ENCODE data around the gene PDIA5. TPM values are rescaled to one million over a fixed set of nuclear protein-coding genes. Genes with fewer than 3 reads are reported as not detected.

PDIA5 gene
- total RNA-seq, 1 experiment from 2014 or later: 24.3 TPM

- Histone ChIP-seq H3K4ac (ENCODE audit: low read depth, low read length) (no peak overlapping the region; the same call in 1 of the 2 replicates), H3K79me2 (ENCODE audit: insufficient read depth, low read length) (no peaks in the 10 kb centered on the region), H3K9me3 (ENCODE audit: control insufficient read depth, low read depth, low read length) (no peaks in the 10 kb centered on the region), H3K14ac (ENCODE audit: insufficient read depth, low read length) (no peak overlapping the region), H3K4me1 (ENCODE audit: insufficient read depth, low read length) (peaks cover 5% of the 10 kb centered on the region; the same call in 1 of the 2 replicates), H3K27ac (ENCODE audit: insufficient read length, low read depth, low read length) (no peak overlapping the region), H3T11ph (ENCODE audit: low read length) (peak overlapping the region; percentile 82), H3K4me2 (ENCODE audit: insufficient read depth, insufficient read length, low read length) (peak overlapping the region; percentile 99), H3K27me3 (ENCODE audit: insufficient read depth, low read length) (no peaks in the 10 kb centered on the region), H3K23ac (ENCODE audit: insufficient read length, low read depth, low read length) (no peak overlapping the region), H2BK120ac (ENCODE audit: low read depth, low read length, poor library complexity, severe bottlenecking) (no peak overlapping the region), H4K20me1 (ENCODE audit: control insufficient read depth, insufficient read depth, insufficient read length) (no peaks in the 10 kb centered on the region), H4K91ac (ENCODE audit: insufficient read length, low read depth, low read length) (no peak overlapping the region), H4K5ac (ENCODE audit: insufficient read length, low read depth, low read length) (no peak overlapping the region), H3K79me1 (ENCODE audit: insufficient read depth, low read depth, low read length, poor library complexity, severe bottlenecking) (peaks cover 8% of the 10 kb centered on the region), H3K18ac (ENCODE audit: insufficient read length, low read depth, low read length) (no peak overlapping the region), H4K8ac (replicated peaks; ENCODE audit: insufficient read length, low read depth, low read length) (no peak overlapping the region), H3K9ac (ENCODE audit: extremely low read depth, insufficient read length, low read length) (peak overlapping the region; percentile 81), H3K23me2 (ENCODE audit: insufficient read length, low read depth, low read length, poor library complexity, severe bottlenecking) (peaks cover 7% of the 10 kb centered on the region), H2AFZ (ENCODE audit: low read length) (peak overlapping the region; percentile 89), H2BK12ac (ENCODE audit: insufficient read length, low read depth, low read length) (no peak overlapping the region), H2BK15ac (ENCODE audit: low read depth, low read length) (no peak overlapping the region), H2BK5ac (ENCODE audit: insufficient read length, low read length) (no peak overlapping the region), H2BK20ac (ENCODE audit: low read depth, low read length, poor library complexity, severe bottlenecking) (no peak overlapping the region), H3K56ac (ENCODE audit: insufficient read length, low read depth, low read length) (no peak overlapping the region), H2AK5ac (ENCODE audit: insufficient read length, low read length) (no peak overlapping the region)
- H3K27me3 Mint-ChIP-seq (ENCODE audit: low read depth): no peaks in the 10 kb centered on the region
- DNase-seq: peak; percentile 38
- peak overlapping the region; percentile 32 to 94 (median 76); a peak in 4 of 7 replicates for H3K27ac Mint-ChIP-seq
- TF ChIP-seq, protein P1, sequence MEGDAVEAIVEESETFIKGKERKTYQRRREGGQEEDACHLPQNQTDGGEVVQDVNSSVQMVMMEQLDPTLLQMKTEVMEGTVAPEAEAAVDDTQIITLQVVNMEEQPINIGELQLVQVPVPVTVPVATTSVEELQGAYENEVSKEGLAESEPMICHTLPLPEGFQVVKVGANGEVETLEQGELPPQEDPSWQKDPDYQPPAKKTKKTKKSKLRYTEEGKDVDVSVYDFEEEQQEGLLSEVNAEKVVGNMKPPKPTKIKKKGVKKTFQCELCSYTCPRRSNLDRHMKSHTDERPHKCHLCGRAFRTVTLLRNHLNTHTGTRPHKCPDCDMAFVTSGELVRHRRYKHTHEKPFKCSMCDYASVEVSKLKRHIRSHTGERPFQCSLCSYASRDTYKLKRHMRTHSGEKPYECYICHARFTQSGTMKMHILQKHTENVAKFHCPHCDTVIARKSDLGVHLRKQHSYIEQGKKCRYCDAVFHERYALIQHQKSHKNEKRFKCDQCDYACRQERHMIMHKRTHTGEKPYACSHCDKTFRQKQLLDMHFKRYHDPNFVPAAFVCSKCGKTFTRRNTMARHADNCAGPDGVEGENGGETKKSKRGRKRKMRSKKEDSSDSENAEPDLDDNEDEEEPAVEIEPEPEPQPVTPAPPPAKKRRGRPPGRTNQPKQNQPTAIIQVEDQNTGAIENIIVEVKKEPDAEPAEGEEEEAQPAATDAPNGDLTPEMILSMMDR (conservative IDR thresholded peaks at IDR 0.05): peak; percentile 19; the same call in 1 of the 3 replicates
- H3K36me3 Mint-ChIP-seq (ENCODE audit: insufficient read depth in 1 of 3, low read depth in 3 of 3): peaks cover 0 to 6% (median 5%) of the 10 kb centered on the region in 3 experiments; a peak in 3 of 7 replicates
- peaks cover 10 to 21% of the 10 kb centered on the region in 2 experiments for H3K4me1 Mint-ChIP-seq
- H3K9me3 Mint-ChIP-seq: peaks cover 4 to 5% of the 10 kb centered on the region in 2 experiments; a peak in 4 of 5 replicates
- WGBS (ENCODE audit: extremely low coverage, insufficient read length, low lambda C conversion rate): no CpG with 5 or more reads among the region's 7 CpGs
- peak overlapping the region; percentile 89 to 96 for H3K4me3 Mint-ChIP-seq
Observed at GRCh38 chr3:123202451-123202850, 135.6 kb downstream of the PDIA5 start.

Small RNA genes lying within 50 kb of the gene (microRNA-seq; reads per million reads assigned to microRNA genes)
- gene MIR7110 (ENCODE audit: borderline microRNAs expressed): not detected

Other genes with a start within 250 kb of the PDIA5 start
- gene SEMA5B, start 39.3 kb upstream of the PDIA5 start, total RNA-seq (2021): 8.3 and 9.4 TPM in 2 replicates
- gene SEC22A, start 134.9 kb downstream of the PDIA5 start, total RNA-seq (2021): 6.2 and 9.9 TPM in 2 replicates

Measured in H9 (cell line).